ENCODE results near the gene TMEM222. TPM values are rescaled to one million over a fixed set of nuclear protein-coding genes. Genes with fewer than 3 reads are reported as not detected.

The TMEM222 gene
- total and polyA plus RNA-seq, 12 donors, result 30.7 to 73.2 (median 49.8) TPM

DNA sequence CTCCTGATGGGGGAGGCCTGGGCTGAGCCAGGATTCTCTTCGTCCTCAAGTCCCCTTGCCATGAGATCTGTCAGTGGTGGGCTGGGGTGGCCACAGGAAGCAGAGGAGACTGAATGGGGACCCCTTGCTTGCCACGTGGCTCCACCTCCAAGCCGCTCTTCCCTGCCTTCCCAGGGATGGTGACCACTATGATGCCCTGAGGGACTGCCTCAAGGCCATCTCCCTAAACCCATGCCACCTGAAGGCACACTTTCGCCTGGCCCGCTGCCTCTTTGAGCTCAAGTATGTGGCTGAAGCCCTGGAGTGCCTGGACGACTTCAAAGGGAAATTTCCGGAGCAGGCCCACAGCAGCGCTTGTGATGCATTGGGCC, 20.9 kb upstream of the TMEM222 start:
- DNase-seq, result no peak
- Histone ChIP-seq H3K27ac (peak overlapping the region in 2 of 5 donors; percentile 85 to 89), H3K4me3 (no peak overlapping the region), H3K36me3 (replicated peaks in 1 of 2) (peaks cover 0 to 59% of the 10 kb centered on the region in 2 donors), H3K27me3 (no peaks in the 10 kb centered on the region), H3K9me3 (replicated peaks in 1 of 3) (no peaks in the 10 kb centered on the region), H3K4me1 (replicated peaks in 1 of 2) (peaks cover 0 to 29% of the 10 kb centered on the region in 2 donors)
- 74 to 77% (median 75%) methylated on average over 6 to 8 of the region's 8 CpGs for WGBS, 4 donors
- TF ChIP-seq, protein P1, sequence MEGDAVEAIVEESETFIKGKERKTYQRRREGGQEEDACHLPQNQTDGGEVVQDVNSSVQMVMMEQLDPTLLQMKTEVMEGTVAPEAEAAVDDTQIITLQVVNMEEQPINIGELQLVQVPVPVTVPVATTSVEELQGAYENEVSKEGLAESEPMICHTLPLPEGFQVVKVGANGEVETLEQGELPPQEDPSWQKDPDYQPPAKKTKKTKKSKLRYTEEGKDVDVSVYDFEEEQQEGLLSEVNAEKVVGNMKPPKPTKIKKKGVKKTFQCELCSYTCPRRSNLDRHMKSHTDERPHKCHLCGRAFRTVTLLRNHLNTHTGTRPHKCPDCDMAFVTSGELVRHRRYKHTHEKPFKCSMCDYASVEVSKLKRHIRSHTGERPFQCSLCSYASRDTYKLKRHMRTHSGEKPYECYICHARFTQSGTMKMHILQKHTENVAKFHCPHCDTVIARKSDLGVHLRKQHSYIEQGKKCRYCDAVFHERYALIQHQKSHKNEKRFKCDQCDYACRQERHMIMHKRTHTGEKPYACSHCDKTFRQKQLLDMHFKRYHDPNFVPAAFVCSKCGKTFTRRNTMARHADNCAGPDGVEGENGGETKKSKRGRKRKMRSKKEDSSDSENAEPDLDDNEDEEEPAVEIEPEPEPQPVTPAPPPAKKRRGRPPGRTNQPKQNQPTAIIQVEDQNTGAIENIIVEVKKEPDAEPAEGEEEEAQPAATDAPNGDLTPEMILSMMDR (IDR thresholded peaks at IDR 0.05), result no peak
- TF ChIP-seq POLR2A (IDR thresholded peaks at IDR 0.05), result no peak
- intact Hi-C loops (cut with DNase I), result loop anchor here (2.0 to 10.0 kb wide), 4 partner anchors 54 to 314 kb away; partner anchors contain the start of gene GPR3 (in 1 of the 2)

DNA sequence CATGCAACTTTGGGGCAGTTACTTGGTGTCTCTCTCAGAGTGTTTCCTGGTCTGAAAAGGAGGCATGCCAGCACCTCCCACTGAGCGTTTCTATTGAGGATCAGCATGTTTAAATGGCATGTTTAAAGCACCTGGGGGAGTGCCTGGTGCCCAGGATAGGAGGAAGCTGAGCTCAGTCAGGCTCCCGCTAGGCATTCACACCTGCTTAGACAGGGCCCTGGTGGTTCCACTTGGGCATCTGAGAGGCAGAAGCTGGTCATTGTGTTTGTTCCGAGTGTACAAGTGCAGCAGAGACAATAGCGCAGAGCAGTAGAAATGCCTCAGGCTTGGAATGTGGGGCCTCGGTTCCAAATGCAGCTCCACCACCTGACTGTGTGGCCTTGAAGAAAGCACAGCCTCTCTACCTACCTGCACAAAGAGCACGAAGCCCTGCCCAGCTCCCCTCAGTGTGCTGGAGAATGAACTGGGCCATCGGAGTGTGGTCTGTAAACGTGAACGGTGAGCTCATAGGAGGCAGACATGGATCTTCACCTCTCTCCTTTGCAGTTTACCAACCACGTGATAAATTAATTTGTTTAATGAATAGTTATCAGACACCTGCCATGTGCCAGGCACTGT, 20.3 kb upstream of the TMEM222 start:
- no peak overlapping the region for H3K4me3 ChIP-seq
- H3K4me1 ChIP-seq (replicated peaks in 1 of 2), result peaks cover 0 to 29% of the 10 kb centered on the region in 2 donors
- H3K36me3 ChIP-seq (replicated peaks in 1 of 2), result peaks cover 0 to 55% of the 10 kb centered on the region in 2 donors
- intact Hi-C loops (cut with DNase I), result loop anchor here (2.0 to 10.0 kb wide), 4 partner anchors 53 to 313 kb away; partner anchors contain the start of gene GPR3 (in 1 of the 2)
- TF ChIP-seq, protein P1 (IDR thresholded peaks at IDR 0.05), result no peak
- no peak for TF ChIP-seq POLR2A (IDR thresholded peaks at IDR 0.05)
- 81 to 86% (median 83%) methylated on average over 6 to 10 of the region's 10 CpGs for WGBS, 4 donors
- peak overlapping the region in 1 of 5 donors; percentile 85 for H3K27ac ChIP-seq
- H3K27me3 ChIP-seq, result no peaks in the 10 kb centered on the region
- DNase-seq, result peak in 1 of 7 donors; percentile 57
- H3K9me3 ChIP-seq (replicated peaks in 1 of 3), result no peaks in the 10 kb centered on the region

- Histone ChIP-seq H3K9me3 (replicated peaks in 1 of 3) (no peaks in the 10 kb centered on the region), H3K27me3 (no peaks in the 10 kb centered on the region), H3K4me1 (replicated peaks in 1 of 2) (peaks cover 0 to 29% of the 10 kb centered on the region in 2 donors), H3K27ac (no peak overlapping the region), H3K36me3 (replicated peaks in 1 of 2) (peaks cover 0 to 48% of the 10 kb centered on the region in 2 donors), H3K4me3 (no peak overlapping the region)
- TF ChIP-seq POLR2A (IDR thresholded peaks at IDR 0.05), result no peak
- TF ChIP-seq, protein P1 (IDR thresholded peaks at IDR 0.05), result no peak
- WGBS, 4 donors, result 72 to 89% (median 82%) methylated on average over 2 of the region's 2 CpGs
- DNase-seq, result no peak
- intact Hi-C loops (cut with DNase I), result loop anchor here (5.0 to 10.0 kb wide), 3 partner anchors 52 to 312 kb away; partner anchors contain the start of gene GPR3 (in 1 of the 2)
These were observed 19.4 kb upstream of the TMEM222 start for GRCh38 chr1:27302612-27303011.

DNA sequence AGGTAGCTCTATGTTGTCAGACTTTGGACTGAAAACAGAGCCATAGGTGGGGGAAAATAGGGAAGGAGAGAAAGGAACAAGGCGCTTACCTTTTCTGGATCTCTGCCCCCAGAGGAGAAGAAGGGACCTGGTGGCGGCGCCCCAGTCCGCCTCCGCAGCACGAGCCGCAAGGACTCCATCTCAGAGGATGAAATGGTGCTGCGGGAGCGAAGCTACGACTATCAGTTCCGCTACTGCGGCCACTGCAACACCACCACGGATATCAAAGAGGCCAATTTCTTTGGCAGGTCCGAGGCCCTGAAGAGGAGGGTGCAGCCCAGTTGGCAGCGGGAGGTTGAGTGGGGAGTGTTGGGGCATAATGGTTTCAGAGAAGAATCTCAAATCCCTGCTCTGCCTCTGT, 18.5 kb upstream of the TMEM222 start:
- 90 to 93% (median 91%) methylated on average over 15 of the region's 15 CpGs for whole genome bisulfite sequencing, 4 donors
- H3K4me1 ChIP-seq (replicated peaks in 1 of 2), result peaks cover 0 to 28% of the 10 kb centered on the region in 2 donors
- TF ChIP-seq, protein P1 (IDR thresholded peaks at IDR 0.05), result no peak
- no peak for TF ChIP-seq POLR2A (IDR thresholded peaks at IDR 0.05)
- no peaks in the 10 kb centered on the region for H3K9me3 ChIP-seq (replicated peaks in 1 of 3)
- H3K27ac ChIP-seq, result no peak overlapping the region
- no peak for DNase-seq
- intact Hi-C loops (cut with DNase I), result loop anchor here (5.0 to 10.0 kb wide), 3 partner anchors 51 to 311 kb away; partner anchors contain the start of gene GPR3 (in 1 of the 2)
- no peaks in the 10 kb centered on the region for H3K27me3 ChIP-seq
- no peak overlapping the region for H3K4me3 ChIP-seq
- peaks cover 0 to 39% of the 10 kb centered on the region in 2 donors for H3K36me3 ChIP-seq (replicated peaks in 1 of 2)
